ENCODE measurements around the gene FBRS.
"Not testable (repeated sequence)": the region's sequence is repeated elsewhere in the genome, so short reads cannot be mapped to it uniquely, and the experiment has no call there.

The FBRS gene

DNA sequence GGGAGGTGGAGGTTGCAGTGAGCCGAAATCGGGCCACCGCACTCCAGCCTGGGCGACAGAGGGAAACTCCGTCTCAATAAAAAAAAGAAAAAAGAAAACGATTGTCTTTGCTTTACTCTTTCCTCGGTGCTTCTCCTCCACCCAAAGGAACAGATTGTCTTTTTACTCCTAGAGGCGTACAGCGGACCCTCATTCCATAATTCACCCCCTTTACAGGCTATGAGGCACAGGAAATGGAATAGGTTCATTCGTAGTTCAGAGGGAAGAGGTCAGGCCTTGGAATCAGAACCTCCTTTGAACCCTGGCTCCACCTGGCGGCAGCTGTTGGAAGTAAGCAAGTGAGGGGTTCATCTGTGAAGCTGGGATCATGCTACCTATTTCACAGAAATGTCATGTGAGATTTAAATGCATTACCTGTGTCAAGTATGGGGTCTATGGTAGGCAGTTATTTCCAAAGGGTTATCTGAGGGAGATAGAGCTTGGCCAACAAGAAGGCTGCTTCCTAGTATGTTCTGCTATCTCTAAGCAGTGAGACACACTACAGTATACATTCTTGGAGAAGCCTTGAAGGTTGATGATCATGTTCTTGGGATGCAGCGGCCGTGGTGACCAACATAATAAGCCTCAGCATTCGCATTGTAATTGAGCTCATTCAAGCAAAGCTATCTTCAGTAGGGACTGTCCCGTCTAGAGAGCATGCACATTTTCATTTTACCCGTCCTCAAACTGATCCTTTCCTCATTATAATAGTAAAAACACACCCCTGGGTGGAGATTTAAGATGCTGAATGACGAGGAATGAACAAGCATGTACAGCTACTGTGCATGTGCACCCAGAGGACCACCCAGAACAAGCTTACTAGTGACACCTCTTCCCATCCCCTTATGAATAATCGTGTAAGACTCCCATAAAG is 29.3 kb upstream of the FBRS start:
- in situ Hi-C loops (cut with MboI; ENCODE audit: low sequenced_read_pairs): loop anchor here (25.0 kb wide), 1 partner anchor 517 kb away; the partner anchor contains the start of genes GDPD3 and MAPK3
- Histone ChIP-seq H3K9me3 (0 out of 2 replicates have a peak, but pooled peaks cover 4% of the 10 kb centered on the region), H3K4me1 (no peaks in the 10 kb centered on the region), H3K36me3 (replicated peaks) (no peaks in the 10 kb centered on the region), H3K4me3 (no peak overlapping the region), H3K27me3 (ENCODE audit: low read depth) (no peaks in the 10 kb centered on the region)
- peak; percentile 75 to 94 for DNase-seq (ENCODE audit: low spot score in 2 of 2)

DNA sequence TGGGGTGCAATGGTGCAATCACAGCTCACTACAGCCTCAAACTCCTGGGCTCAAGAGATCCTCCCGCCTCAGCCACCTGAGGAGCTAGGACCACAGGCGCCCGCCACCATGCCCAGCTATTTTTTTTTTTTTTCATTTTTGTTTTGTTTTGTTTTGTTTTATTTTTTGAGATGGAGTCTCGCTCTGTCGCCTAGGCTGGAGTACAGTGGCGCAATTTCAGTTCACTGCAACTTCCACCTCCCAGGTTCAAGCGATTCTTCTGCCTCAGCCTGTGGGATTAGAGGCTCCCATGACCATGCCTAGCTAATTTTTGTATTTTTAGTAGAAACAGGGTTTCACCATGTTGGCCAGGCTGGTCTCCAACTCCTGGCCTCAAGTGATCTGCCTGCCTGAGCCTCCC is 25.8 kb upstream of the FBRS start:
- DNase-seq (ENCODE audit: low spot score in 2 of 2); H3K36me3 ChIP-seq (replicated peaks); H3K27me3 ChIP-seq (ENCODE audit: low read depth); H3K9me3 ChIP-seq; H3K4me1 ChIP-seq; H3K4me3 ChIP-seq: not testable (repeated sequence)
- in situ Hi-C loops (cut with MboI; ENCODE audit: low sequenced_read_pairs): loop anchor here (5.0 to 25.0 kb wide), 2 partner anchors 185 to 520 kb away; partner anchors contain the start of genes GDPD3, MAPK3 and SEPHS2

DNA sequence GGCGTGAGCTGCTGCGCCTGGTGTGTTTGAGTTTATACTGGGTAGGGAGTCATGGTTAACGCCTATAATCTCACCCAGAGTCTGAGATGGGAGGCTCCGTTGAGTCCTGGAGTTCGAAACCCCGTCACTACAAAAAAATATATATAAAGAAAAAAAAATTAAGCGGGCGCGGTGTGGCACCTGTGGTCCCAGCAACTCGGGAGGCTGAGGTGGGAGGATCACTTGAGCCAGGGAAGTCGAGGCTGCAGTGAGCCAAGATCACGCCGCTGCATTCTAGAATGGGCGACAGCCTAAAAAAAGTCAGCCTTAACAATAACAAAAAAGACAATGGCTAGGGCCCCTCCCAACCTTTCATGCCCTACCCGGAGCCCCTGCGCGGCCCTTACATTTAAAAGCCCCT is 24.7 kb upstream of the FBRS start:
- in situ Hi-C loops (cut with MboI; ENCODE audit: low sequenced_read_pairs): loop anchor here (5.0 to 25.0 kb wide), 2 partner anchors 186 to 521 kb away; partner anchors contain the start of genes GDPD3, MAPK3 and SEPHS2
- H3K36me3 ChIP-seq (replicated peaks): no peaks in the 10 kb centered on the region

DNA sequence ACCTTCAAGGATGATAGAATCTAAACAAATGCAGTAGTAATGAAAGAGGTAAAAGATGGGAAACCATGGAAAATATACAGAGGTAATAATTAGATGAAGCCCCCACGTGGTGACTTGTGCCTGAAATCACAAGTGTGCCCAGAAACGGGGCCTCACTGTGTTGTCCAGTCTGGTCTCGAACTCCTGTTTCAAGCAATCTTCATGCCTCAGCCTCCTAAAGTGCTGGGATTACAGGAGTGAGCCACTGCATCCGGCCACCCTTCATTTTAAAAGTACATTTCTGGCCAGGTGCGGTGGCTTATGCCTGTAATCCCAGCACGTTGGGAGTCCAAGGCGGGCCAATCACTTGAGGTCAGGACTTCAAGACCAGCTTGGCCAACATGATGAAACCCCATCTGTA is 21.6 kb upstream of the FBRS start:
- in situ Hi-C loops (cut with MboI; ENCODE audit: low sequenced_read_pairs): loop anchor here (25.0 kb wide), 1 partner anchor 524 kb away; the partner anchor contains the start of genes GDPD3 and MAPK3
- no peaks in the 10 kb centered on the region for H3K9me3 ChIP-seq
- DNase-seq (ENCODE audit: low spot score in 2 of 2): no peak

More for the DNA sequence above, 24.7 kb upstream of the FBRS start:
- Histone ChIP-seq H3K4me1 (peaks cover 5% of the 10 kb centered on the region), H3K9me3 (no peaks in the 10 kb centered on the region), H3K4me3 (peak overlapping the region; percentile 73), H3K27me3 (ENCODE audit: low read depth) (no peaks in the 10 kb centered on the region)
- DNase-seq (ENCODE audit: low spot score in 2 of 2): no peak

DNA sequence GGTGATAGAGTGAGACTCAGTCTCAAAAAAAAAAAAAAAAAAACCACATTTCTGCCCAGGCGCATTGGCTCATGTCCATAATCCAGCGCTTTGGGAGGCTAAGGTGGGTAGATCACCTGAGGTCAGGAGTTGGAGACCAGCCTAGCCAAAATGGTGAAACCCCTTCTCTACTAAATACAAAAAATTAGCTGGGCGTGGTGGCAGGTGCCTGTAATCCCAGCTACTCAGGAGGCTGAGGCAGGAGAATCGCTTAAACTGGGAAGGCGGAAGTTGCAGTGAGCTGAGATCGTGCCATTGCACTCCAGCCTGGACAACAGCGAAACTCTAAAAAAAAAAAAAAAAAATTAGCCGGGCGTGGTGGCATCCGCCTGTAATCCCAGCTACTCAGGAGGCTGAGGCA is 21.1 kb upstream of the FBRS start:
- DNase-seq (ENCODE audit: low spot score in 2 of 2); H3K9me3 ChIP-seq: not testable (repeated sequence)
- in situ Hi-C loops (cut with MboI; ENCODE audit: low sequenced_read_pairs): loop anchor here (25.0 kb wide), 1 partner anchor 525 kb away; the partner anchor contains the start of genes GDPD3 and MAPK3

More for the DNA sequence above, 21.6 kb upstream of the FBRS start:
- peaks cover 5% of the 10 kb centered on the region for H3K4me1 ChIP-seq
- H3K4me3 ChIP-seq: no peak overlapping the region
- no peaks in the 10 kb centered on the region for H3K27me3 ChIP-seq (ENCODE audit: low read depth)
- H3K36me3 ChIP-seq (replicated peaks): no peaks in the 10 kb centered on the region

DNA sequence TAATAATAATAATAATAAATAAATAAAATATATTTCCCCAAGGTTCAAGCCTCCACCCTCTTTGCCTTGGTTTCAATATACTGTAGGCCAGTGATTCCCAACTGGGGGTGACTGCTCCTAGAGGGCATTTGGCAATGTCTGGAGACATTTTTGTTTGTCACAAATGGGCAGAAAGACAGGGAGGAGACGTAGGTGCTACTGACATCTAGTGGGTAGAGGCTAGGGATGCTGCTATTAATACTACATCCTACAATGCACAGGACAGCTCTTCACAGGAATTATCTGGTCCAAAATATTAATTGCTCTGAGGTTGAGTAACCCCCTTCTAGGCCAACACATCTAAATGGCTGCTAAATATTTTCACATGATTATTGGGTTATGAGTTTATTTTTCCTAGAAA is 20.3 kb upstream of the FBRS start:
- Histone ChIP-seq H3K9me3 (no peaks in the 10 kb centered on the region), H3K4me1 (peaks cover 5% of the 10 kb centered on the region), H3K4me3 (no peak overlapping the region), H3K36me3 (replicated peaks) (no peaks in the 10 kb centered on the region), H3K27me3 (ENCODE audit: low read depth) (no peaks in the 10 kb centered on the region)
- peak; percentile 49 to 62 for DNase-seq (ENCODE audit: low spot score in 2 of 2)
- in situ Hi-C loops (cut with MboI; ENCODE audit: low sequenced_read_pairs): loop anchor here (25.0 kb wide), 1 partner anchor 526 kb away; the partner anchor contains the start of genes GDPD3 and MAPK3

More for the DNA sequence above, 21.1 kb upstream of the FBRS start:
- H3K27me3 ChIP-seq (ENCODE audit: low read depth); H3K4me1 ChIP-seq; H3K4me3 ChIP-seq; H3K36me3 ChIP-seq (replicated peaks): not testable (repeated sequence)

DNA sequence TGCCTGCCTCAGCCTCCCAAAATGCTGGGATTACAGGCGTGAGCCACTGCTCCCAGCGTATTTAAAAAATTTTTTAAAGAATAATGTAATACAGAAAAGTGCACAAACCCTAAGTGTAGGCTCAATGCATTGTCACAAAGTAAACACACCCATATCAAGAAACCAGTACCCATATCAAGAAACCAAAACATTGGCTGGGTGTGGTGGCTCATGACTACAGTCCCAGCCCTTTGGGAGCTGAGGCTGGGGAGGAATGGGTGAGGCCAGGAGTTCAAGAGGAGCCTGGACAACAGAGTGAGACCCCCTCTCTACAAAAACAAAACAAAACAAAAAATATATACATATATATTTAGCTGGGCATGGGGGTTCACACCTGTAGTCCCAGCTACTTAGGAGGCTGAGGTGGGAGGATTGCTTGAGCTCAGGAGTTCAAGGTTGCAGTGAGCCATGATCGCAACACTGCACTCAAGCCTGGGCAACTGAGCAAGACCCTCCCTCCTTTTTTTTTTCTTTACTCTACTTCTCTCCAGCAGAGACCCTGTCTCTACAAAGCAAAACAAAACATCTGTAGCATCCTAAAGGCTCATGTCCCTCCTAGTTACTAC is 16.8 kb upstream of the FBRS start:
- no peak for DNase-seq (ENCODE audit: low spot score in 2 of 2)
- H3K4me1 ChIP-seq: no peaks in the 10 kb centered on the region
- H3K36me3 ChIP-seq (replicated peaks): no peaks in the 10 kb centered on the region
- H3K4me3 ChIP-seq: no peak overlapping the region
- 0 out of 2 replicates have a peak, but pooled peaks cover 2% of the 10 kb centered on the region for H3K9me3 ChIP-seq
- in situ Hi-C loops (cut with MboI; ENCODE audit: low sequenced_read_pairs): loop anchor here (25.0 kb wide), 1 partner anchor 529 kb away; the partner anchor contains the start of genes GDPD3 and MAPK3
- no peaks in the 10 kb centered on the region for H3K27me3 ChIP-seq (ENCODE audit: low read depth)

DNA sequence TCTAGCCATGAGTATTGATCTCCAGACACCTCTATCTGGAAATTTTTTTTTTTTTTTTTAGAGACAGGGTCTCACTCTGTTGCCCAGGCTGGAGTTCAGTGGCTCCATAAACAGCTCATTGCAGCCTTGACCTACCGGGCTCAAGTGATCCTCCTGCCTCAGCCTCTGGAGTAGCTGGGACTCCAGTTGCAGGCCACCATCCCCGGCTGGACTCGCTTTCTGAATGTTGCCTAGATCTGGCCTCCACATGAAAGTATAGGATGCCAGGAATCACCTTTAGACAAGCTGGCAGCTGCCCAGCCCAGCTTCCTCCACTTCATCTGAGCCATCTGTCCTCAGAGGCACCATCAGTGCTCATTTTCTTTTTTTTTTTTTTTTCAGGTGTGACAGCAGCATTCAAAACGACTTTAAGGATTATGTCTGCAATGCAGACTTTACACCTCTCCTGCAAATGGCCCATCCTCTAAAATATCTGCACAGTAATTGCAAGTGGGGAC is 13.8 kb upstream of the FBRS start:
- in situ Hi-C loops (cut with MboI; ENCODE audit: low sequenced_read_pairs): loop anchor here (25.0 kb wide), 1 partner anchor 532 kb away; the partner anchor contains the start of genes GDPD3 and MAPK3

DNA sequence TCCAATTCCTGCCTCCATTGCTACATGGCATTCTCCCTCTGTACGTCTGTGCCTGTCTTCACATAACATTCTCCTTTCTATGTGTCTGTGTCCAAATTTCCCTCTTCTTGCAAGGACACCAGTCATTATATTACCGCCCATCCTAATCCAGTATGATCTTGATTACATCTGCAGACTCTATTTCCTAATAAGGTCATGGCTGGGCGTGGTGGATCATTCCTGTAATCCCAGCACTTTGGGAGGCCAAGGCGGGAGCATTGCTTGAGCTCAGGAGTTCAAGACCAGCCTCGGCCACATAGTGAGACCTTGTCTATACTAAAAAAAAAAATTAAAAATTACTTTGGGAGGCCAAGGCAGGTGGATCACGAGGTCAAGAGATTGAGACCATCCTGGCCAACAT is 12.5 kb upstream of the FBRS start:
- Histone ChIP-seq H3K36me3 (replicated peaks) (no peaks in the 10 kb centered on the region), H3K4me1 (peaks cover 4% of the 10 kb centered on the region), H3K9me3 (0 out of 2 replicates have a peak, but pooled peaks cover 2% of the 10 kb centered on the region), H3K4me3 (no peak overlapping the region), H3K27me3 (ENCODE audit: low read depth) (no peaks in the 10 kb centered on the region)
- in situ Hi-C loops (cut with MboI; ENCODE audit: low sequenced_read_pairs): loop anchor here (25.0 kb wide), 1 partner anchor 533 kb away; the partner anchor contains the start of genes GDPD3 and MAPK3
- no peak for DNase-seq (ENCODE audit: low spot score in 2 of 2)

More for the DNA sequence above, 13.8 kb upstream of the FBRS start:
- Histone ChIP-seq H3K4me1 (no peaks in the 10 kb centered on the region), H3K9me3 (0 out of 2 replicates have a peak, but pooled peaks cover 2% of the 10 kb centered on the region), H3K36me3 (replicated peaks) (no peaks in the 10 kb centered on the region), H3K4me3 (no peak overlapping the region), H3K27me3 (ENCODE audit: low read depth) (no peaks in the 10 kb centered on the region)
- DNase-seq (ENCODE audit: low spot score in 2 of 2): no peak

DNA sequence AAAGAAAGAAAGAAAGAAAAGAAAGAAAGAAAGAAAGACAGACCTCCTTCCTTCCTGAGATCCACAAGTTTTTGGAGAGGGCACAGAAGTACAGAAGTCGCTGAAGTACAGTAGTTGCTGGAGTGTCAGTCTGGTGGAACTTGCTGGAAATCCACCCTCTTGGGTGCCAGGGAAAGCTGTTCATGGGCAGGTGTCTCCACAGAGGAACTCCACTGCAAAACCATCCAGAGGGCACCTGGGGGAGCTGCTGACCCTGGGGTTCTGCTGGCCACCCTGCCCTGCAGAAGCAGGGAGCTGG is 11.0 kb upstream of the FBRS start:
- Histone ChIP-seq H3K4me1 (peaks cover 4% of the 10 kb centered on the region), H3K27me3 (ENCODE audit: low read depth) (no peaks in the 10 kb centered on the region), H3K4me3 (no peak overlapping the region), H3K9me3 (0 out of 2 replicates have a peak, but pooled peaks cover 2% of the 10 kb centered on the region), H3K36me3 (replicated peaks) (0 out of 2 replicates have a peak, but pooled peaks cover under 1% of the 10 kb centered on the region)
- in situ Hi-C loops (cut with MboI; ENCODE audit: low sequenced_read_pairs): loop anchor here (25.0 kb wide), 1 partner anchor 535 kb away; the partner anchor contains the start of genes GDPD3 and MAPK3
- DNase-seq (ENCODE audit: low spot score in 2 of 2): no peak

DNA sequence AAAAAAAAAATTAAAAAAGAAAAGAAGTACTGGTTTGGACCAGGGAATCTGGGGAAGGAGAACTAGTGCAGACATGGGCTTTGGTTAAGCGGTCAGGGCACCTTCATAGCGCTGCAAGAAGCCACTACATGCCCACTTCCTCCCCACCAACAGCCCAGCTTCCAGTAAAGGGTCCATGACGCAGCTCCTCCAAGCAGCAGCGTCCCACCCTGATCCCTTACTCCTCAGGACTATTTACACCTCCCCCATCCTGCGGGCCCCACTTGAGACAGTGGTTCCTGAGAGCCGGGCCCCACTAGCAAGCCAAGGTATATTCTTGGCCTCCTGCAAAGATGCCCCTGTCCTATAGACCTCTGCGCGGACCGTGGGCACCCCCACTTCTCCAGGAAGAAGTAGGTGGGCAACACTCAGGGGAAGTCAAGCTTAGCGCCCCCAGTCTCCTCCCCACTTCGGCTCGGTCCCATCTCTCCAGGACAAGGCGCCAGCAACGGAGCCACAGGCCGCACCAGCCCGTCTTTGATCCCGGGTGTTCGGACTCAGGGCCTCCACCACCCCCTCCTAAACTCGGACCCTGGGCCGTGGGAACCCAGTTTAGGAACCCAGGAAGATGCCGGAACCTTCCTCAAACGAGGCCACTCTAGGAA is 8.4 kb upstream of the FBRS start:
- peaks cover 4% of the 10 kb centered on the region for H3K4me1 ChIP-seq
- DNase-seq (ENCODE audit: low spot score in 2 of 2): no peak
- 0 out of 2 replicates have a peak, but pooled peaks cover 2% of the 10 kb centered on the region for H3K9me3 ChIP-seq
- in situ Hi-C loops (cut with MboI; ENCODE audit: low sequenced_read_pairs): loop anchor here (25.0 kb wide), 1 partner anchor 538 kb away; the partner anchor contains the start of genes GDPD3 and MAPK3
- H3K27me3 ChIP-seq (ENCODE audit: low read depth): no peaks in the 10 kb centered on the region
- peaks cover 23% of the 10 kb centered on the region for H3K36me3 ChIP-seq (replicated peaks)
- peak overlapping the region; percentile 83 for H3K4me3 ChIP-seq

DNA sequence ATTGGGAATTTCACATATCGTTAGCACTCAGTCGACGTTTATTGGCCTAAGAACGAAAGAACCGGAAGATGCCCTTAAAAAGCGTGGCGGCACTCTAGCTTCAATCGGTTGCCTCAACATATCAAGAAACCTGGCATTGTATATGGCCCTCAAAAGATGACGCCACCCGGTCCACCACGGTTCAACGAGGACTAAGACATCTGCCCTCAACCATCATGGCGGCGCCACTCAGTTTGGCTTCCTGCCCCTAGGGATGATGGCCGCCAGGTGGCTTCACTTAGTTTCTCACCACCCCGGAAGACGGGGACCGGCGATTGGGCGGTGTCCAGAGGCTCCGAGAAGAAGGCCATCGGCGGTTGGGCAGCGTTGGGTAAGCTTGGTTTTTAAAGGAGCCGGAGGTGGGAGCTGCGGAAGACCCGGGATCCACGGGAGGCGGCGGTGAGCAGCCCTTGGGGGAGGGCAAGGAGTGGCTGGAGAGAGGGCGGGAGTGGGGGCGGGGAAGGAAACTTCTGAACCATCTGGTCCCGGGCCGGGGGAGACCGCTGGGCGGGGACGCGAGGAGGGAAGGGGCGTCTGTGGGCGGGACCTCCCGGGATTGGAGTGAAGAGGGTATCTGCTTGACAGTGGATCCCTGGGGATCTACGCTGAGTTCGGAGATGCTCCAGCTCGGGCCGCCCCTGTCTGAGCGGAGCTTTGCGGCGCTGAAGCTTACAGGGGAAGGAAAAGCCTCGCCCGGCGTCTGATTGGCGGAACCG is 7.7 kb upstream of the FBRS start, which contains the start of gene PRR14:
TSS of gene PRR14 (plus strand) at position 592 of the 755 bp plus-strand sequence. CDS start 686 bp downstream, outside the sequence.
- in situ Hi-C loops (cut with MboI; ENCODE audit: low sequenced_read_pairs): no loop called here
- H3K4me3 ChIP-seq: peak within 1 kb of the TSS; percentile 83
- H3K9me3 ChIP-seq: 0 out of 2 replicates have a peak, but pooled peaks cover 2% of the 10 kb centered on the region
- H3K36me3 ChIP-seq (replicated peaks): peaks cover 30% of the 10 kb centered on the region
- peaks cover 4% of the 10 kb centered on the region for H3K4me1 ChIP-seq
- peak; percentile 99 for DNase-seq (ENCODE audit: low spot score in 2 of 2)
- H3K27me3 ChIP-seq (ENCODE audit: low read depth): no peaks in the 10 kb centered on the region
